ENCODE data around the gene FXYD6.

DNA sequence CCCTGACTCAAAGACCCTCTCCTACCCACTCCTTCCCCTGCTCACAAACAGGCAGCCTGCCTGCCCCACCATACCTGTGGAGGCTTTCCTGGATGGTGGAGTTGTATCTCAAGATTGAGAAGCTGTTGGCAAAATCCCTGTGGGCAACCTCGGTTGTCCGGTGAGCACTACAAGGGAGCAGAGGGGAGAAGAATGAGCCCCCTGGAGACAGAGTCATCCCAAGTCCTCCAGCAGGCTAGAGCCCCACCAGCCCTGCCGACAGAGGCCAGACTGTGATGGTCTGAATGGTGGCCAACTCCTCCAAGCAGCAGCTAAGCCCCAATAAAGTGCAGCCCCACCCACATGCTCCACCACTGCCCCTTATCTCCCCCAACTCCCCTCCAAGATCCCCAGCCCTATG, 35.2 kb upstream of the FXYD6 start:
- no peak for TF ChIP-seq SIN3A (IDR thresholded peaks at IDR 0.05; ENCODE audit: borderline replicate concordance in 2 of 2, control insufficient read depth in 1 of 2, low read depth in 2 of 2, low read length in 2 of 2)
- TF ChIP-seq YY1 (IDR thresholded peaks at IDR 0.05; ENCODE audit: borderline replicate concordance in 1 of 3, control insufficient read depth in 1 of 3, extremely low read depth in 1 of 3, insufficient read depth in 3 of 3, insufficient read length in 1 of 3, insufficient replicate concordance in 2 of 3, low read depth in 1 of 3, low read length in 2 of 3): no peak
- TF ChIP-seq, protein P1, sequence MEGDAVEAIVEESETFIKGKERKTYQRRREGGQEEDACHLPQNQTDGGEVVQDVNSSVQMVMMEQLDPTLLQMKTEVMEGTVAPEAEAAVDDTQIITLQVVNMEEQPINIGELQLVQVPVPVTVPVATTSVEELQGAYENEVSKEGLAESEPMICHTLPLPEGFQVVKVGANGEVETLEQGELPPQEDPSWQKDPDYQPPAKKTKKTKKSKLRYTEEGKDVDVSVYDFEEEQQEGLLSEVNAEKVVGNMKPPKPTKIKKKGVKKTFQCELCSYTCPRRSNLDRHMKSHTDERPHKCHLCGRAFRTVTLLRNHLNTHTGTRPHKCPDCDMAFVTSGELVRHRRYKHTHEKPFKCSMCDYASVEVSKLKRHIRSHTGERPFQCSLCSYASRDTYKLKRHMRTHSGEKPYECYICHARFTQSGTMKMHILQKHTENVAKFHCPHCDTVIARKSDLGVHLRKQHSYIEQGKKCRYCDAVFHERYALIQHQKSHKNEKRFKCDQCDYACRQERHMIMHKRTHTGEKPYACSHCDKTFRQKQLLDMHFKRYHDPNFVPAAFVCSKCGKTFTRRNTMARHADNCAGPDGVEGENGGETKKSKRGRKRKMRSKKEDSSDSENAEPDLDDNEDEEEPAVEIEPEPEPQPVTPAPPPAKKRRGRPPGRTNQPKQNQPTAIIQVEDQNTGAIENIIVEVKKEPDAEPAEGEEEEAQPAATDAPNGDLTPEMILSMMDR (IDR thresholded peaks at IDR 0.05 in 2 of 3, conservative IDR thresholded peaks at IDR 0.05 in 1 of 3; ENCODE audit: insufficient read depth in 2 of 3, low read depth in 1 of 3, low read length in 3 of 3): no peak
- TF ChIP-seq STAT5B (CRISPR knock-in tag; IDR thresholded peaks at IDR 0.05): no peak
- no peak for TF ChIP-seq HMG20A (CRISPR knock-in tag; conservative IDR thresholded peaks at IDR 0.05)
- TF ChIP-seq MAZ (CRISPR knock-in tag; conservative IDR thresholded peaks at IDR 0.05 in 1 of 2, IDR thresholded peaks at IDR 0.05 in 1 of 2): no peak
- no peak for TF ChIP-seq JUNB (CRISPR knock-in tag; conservative IDR thresholded peaks at IDR 0.05)
- no peak for TF ChIP-seq POLR2A (conservative IDR thresholded peaks at IDR 0.05)
- TF ChIP-seq POLR2AphosphoS5 (IDR thresholded peaks at IDR 0.05; ENCODE audit: control insufficient read depth, insufficient read depth, low read depth, low read length): no peak
- no peak for TF ChIP-seq CREB1 (IDR thresholded peaks at IDR 0.05)
- TF ChIP-seq CREB1 (CRISPR knock-in tag; IDR thresholded peaks at IDR 0.05): no peak
- TF ChIP-seq ARNT (IDR thresholded peaks at IDR 0.05): no peak
- no peak for TF ChIP-seq NFE2L1 (tag; IDR thresholded peaks at IDR 0.05; ENCODE audit: borderline replicate concordance, low read depth)
- TF ChIP-seq, protein P2, sequence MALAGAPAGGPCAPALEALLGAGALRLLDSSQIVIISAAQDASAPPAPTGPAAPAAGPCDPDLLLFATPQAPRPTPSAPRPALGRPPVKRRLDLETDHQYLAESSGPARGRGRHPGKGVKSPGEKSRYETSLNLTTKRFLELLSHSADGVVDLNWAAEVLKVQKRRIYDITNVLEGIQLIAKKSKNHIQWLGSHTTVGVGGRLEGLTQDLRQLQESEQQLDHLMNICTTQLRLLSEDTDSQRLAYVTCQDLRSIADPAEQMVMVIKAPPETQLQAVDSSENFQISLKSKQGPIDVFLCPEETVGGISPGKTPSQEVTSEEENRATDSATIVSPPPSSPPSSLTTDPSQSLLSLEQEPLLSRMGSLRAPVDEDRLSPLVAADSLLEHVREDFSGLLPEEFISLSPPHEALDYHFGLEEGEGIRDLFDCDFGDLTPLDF (CRISPR knock-in tag; IDR thresholded peaks at IDR 0.05): no peak
- TF ChIP-seq MIER1 (IDR thresholded peaks at IDR 0.05; ENCODE audit: low read depth): no peak

All from K562 (cell line).